WI38 (cell line): ENCODE data around the gene CACNA1A.

ENCODE experiments used
- H3K4me3 ChIP-seq: 2 replicates; pipeline ENCODE4 v1.5.1; 2011; ENCODE audit warnings: low read depth, mild to moderate bottlenecking, control low read depth, low read length
- TF ChIP-seq, protein P1 (sequence below): IDR thresholded peaks from 2 replicates; pipeline ENCODE4 v1.5.1; 2012; ENCODE audit warnings: low read depth, mild to moderate bottlenecking, control low read depth, low read length

CACNA1A gene

DNA sequence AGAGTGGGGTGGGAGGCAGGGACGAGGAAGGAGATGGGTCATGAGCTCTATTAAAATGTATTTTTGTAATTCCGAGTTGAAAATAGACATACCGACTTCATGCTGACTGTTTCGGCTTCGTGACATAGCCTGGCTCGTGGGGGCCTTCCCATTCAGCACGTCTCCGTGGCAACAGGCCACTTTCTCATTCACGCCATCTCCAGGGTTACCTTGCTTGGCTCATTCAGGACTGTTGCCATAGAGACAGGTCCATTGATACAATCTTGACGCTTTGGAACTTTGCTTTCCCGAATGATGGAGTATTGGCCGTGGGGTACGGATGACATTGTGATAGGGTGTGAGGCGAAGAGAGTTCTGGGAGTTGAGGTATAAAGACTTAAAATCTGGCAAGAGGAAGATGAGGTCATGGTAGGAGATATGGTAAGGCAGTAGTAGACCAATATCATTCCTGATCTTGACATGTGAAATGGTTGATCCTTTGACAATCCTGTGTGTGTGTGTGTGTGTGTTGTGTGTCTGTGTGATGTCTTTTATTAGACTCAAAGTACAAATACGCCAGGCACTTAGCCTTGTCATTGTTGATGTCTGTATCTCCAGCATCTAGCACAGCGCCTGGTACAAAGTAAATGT is 97.3 kb downstream of the CACNA1A start:
- H3K4me3 ChIP-seq = no peak overlapping the region
- TF ChIP-seq, protein P1, sequence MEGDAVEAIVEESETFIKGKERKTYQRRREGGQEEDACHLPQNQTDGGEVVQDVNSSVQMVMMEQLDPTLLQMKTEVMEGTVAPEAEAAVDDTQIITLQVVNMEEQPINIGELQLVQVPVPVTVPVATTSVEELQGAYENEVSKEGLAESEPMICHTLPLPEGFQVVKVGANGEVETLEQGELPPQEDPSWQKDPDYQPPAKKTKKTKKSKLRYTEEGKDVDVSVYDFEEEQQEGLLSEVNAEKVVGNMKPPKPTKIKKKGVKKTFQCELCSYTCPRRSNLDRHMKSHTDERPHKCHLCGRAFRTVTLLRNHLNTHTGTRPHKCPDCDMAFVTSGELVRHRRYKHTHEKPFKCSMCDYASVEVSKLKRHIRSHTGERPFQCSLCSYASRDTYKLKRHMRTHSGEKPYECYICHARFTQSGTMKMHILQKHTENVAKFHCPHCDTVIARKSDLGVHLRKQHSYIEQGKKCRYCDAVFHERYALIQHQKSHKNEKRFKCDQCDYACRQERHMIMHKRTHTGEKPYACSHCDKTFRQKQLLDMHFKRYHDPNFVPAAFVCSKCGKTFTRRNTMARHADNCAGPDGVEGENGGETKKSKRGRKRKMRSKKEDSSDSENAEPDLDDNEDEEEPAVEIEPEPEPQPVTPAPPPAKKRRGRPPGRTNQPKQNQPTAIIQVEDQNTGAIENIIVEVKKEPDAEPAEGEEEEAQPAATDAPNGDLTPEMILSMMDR = no peak

DNA sequence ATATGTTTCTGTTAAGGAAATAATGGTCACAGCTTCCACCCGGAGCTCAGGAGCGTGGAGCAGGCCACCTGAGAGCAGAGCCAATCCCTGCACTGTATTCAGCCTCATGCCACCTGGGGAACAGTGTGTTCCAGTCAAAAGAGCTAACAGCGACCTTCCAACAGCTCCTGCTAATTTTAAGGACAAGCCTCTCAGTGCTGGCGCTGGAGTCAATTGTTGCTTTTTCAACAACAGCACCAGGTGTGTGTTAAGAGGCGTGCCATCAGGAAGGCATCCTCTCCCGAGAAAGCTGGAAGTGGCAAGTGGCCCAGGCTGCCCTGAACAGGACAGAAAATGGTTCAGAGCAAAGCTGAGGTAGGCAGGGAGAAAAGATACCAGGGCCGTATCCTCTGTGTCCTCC is 102.0 kb downstream of the CACNA1A start:
- no peak overlapping the region for H3K4me3 ChIP-seq
- TF ChIP-seq, protein P1 = no peak

DNA sequence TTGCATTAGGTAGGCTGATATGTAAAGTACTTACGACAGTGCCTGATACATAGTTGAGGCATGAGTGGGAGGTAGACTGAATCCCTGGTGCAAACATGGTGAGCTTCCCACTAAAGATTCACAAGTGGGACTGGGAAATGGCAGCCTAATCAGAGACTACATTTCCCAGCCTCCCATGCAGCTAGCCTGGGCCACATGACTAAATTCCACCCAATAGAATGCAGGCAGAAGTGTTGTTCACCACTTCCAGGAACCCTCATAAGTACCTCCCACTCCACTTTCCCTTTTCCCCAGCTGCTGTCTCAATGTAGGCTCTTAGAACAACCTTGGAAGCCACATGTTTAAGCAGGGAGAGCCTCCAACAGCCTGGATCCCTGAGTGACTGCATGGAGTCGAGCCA is 104.9 kb downstream of the CACNA1A start:
- H3K4me3 ChIP-seq = no peak overlapping the region
- TF ChIP-seq, protein P1 = no peak

DNA sequence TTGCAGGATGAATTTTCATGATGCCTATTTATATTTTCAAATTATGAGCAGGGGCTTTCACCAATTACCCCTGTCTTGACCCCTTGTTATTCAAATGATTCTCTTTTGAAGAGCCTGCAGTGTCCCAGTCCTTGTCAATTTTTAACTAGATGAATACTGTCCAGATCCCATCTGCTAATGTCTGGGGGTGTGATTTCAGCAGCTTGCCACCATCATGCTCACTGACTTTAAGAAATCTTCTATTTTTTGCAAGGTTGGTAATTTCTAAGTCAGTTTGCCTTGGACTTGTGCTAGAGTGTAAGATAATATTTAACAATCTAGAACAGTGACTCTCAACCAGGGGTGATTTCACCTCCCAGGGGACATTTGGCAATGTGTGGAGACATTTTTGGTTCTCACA is 106.0 kb downstream of the CACNA1A start:
- no peak overlapping the region for H3K4me3 ChIP-seq
- TF ChIP-seq, protein P1 = no peak

DNA sequence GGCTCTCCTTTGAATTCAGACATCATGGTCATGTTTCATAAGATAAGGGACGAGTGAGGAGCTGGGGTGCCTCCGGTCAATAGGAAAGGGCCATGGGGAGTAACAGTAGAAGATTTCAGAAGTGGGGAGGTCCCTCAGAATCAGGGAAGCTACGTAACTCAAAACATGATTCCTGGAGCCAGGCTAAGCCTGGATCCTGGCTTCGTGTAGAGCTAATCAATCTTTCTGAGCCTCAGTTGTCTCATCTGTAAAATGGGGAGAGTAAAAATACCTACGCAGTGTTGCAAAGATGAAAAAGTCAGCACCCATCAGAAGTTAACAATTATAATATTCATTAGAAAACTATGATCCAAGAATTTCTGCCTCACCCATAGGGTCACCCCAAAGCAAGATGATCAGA is 106.5 kb downstream of the CACNA1A start:
- H3K4me3 ChIP-seq = no peak overlapping the region
- TF ChIP-seq, protein P1 = no peak

DNA sequence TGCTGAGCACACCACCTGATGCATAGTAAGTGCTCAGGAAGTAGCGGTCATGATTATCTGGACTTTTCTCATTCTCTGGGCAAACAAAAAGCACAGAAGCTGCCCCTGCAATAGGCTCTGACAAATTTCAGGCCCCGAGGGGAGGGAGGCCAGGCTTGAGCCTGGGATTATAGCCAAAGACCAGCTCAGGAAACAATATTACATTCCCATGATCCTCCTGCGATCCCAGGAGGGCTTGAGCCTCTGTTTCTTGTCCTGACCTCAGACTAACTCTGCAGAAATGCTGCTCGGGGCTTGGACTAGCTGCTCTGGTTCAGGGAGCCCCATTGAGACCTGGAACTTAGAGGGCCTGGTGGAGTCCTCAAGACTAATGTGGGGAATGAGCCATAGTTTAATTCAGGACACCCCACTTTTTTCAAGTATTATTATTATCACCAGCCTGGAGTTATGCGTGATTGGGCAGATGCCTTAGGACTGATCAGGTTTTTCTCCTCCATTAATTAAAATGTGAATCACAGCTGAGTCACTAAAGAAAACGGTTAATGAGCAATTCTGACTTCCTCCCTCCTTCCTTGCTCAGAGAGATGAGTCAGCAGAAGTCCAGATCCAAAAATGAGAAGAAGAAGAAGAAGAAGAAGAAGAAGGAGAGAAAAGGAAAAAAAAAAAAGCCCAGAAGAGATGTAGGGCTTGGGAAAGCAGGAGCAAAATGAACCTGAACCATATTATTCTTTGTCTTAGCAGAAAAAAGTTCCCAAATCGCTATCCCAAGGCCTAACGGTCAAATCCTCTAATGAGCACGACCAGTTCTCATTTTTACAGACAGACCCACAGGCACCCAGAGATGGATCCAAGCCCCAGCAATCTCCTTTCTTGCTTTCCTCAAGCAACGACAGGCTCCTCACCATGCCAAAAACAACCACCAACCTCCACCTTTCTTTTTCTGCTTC is 107.2 kb downstream of the CACNA1A start:
- TF ChIP-seq, protein P1 = no peak
- 0 out of 2 replicates have a peak overlapping the region, but pooled peaks have one; percentile 4 for H3K4me3 ChIP-seq

DNA sequence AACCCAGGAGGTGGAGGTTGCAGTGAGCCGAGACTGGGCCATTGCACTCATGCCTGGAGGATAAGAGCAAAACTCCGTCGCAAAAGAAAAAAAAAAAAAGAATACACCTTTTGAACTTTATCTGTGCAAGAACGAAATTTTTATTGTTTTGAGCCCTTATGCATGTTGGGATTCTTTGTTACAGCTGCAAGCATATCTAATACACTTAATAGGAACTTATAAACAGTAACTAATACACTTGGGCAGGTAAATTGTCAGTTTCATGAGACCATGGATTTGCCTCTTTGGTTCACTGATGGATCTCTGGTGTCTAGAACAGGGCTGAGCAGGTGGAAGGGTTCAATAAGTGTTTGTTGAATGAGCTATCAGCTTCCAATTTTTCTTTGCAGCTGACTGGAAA is 108.1 kb downstream of the CACNA1A start:
- H3K4me3 ChIP-seq = no peak overlapping the region
- TF ChIP-seq, protein P1 = no peak
